NB4 (cell line): ENCODE measurements around the gene DSCAM.

ENCODE experiments used
- DNase-seq: peaks from one replicate; pipeline ENCODE4 v3.0.0; 2010; ENCODE audit warnings: low read depth
- H3K4me3 ChIP-seq: one replicate; pipeline ENCODE4 v1.5.1; 2011; ENCODE audit warnings: mild to moderate bottlenecking, low read depth, low read length, moderate library complexity
- CTCF ChIP-seq: IDR thresholded peaks from one replicate; pipeline ENCODE4 v1.5.1; 2012; ENCODE audit warnings: low read depth, low read length
- MAX ChIP-seq: IDR thresholded peaks from 2 replicates; pipeline ENCODE4 v1.6.1; 2011; ENCODE audit warnings: low read depth, low read length
- MYC ChIP-seq: IDR thresholded peaks from 2 replicates; pipeline ENCODE4 v1.6.1; 2011; ENCODE audit warnings: low read depth, low read length
- POLR2A ChIP-seq: IDR thresholded peaks from 2 replicates; pipeline ENCODE4 v1.6.1; 2011; ENCODE audit warnings: mild to moderate bottlenecking; ENCODE audit not compliant: insufficient read length; ENCODE audit errors: extremely low read depth

Gene DSCAM

GRCh38 chr21:40531431-40532110, 315.4 kb downstream of the DSCAM start:
- TF ChIP-seq MAX = no peak
- no peak for DNase-seq
- H3K4me3 ChIP-seq = no peak overlapping the region

- no peak for DNase-seq
- TF ChIP-seq MAX = no peak
- TF ChIP-seq MYC = no peak
- no peak for TF ChIP-seq POLR2A
- no peak for TF ChIP-seq CTCF
- H3K4me3 ChIP-seq = no peak overlapping the region
These were observed 315.9 kb downstream of the DSCAM start for GRCh38 chr21:40531016-40531415.

- TF ChIP-seq MAX (no peak), POLR2A (no peak), MYC (no peak), CTCF (no peak)
- DNase-seq = no peak
- no peak overlapping the region for H3K4me3 ChIP-seq
These were observed 329.3 kb downstream of the DSCAM start for GRCh38 chr21:40517646-40518045.

GRCh38 chr21:40516335-40516734, 330.6 kb downstream of the DSCAM start:
- no peak overlapping the region for H3K4me3 ChIP-seq
- TF ChIP-seq MYC = no peak
- TF ChIP-seq POLR2A = no peak
- TF ChIP-seq MAX = no peak
- no peak for TF ChIP-seq CTCF
- DNase-seq = peak; percentile 19

- H3K4me3 ChIP-seq = no peak overlapping the region
- TF ChIP-seq MYC = no peak
- TF ChIP-seq CTCF = peak; percentile 79
- DNase-seq = peak; percentile 14
These were observed 334.4 kb downstream of the DSCAM start for GRCh38 chr21:40512590-40512989.

GRCh38 chr21:40507978-40508377, 339.0 kb downstream of the DSCAM start:
- no peak overlapping the region for H3K4me3 ChIP-seq
- no peak for TF ChIP-seq MYC
- no peak for TF ChIP-seq MAX
- no peak for TF ChIP-seq POLR2A
- no peak for TF ChIP-seq CTCF
- no peak for DNase-seq
